ENCODE data around the gene HELZ. TPM values are rescaled to one million over a fixed set of nuclear protein-coding genes. Genes with fewer than 3 reads are reported as not detected.

The HELZ gene
- total RNA-seq, 1 experiment from 2014 or later: 49.8 TPM

DNA sequence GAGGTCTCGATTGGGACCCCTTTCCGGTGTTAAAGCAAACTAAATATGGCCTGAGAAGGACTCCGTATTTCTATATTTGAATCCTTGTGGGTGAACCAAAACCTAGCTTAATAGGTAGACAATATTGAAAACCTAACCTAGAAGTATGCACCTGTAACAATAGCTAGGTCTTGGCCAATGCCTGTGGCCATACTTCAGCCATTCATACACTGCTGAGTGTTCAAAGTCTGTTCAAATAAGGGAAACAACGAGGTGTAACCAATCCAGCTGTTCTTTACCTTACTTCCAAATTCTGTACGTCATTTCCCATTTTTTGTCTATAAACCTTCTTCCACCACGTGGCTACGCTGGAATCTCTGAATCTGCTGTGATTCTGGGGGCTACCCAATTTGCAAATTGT lies 34.1 kb upstream of the HELZ start:
- no peaks in the 10 kb centered on the region for H3K9me3 Mint-ChIP-seq
- no peak overlapping the region for H3T11ph ChIP-seq (ENCODE audit: low read length)
- H2BK15ac ChIP-seq (ENCODE audit: low read depth, low read length): no peak overlapping the region
- WGBS (ENCODE audit: extremely low coverage, insufficient read length, low lambda C conversion rate): no CpG with 5 or more reads among the region's 7 CpGs
- no peaks in the 10 kb centered on the region for H3K27me3 Mint-ChIP-seq (ENCODE audit: low read depth)
- H3K79me2 ChIP-seq (ENCODE audit: insufficient read depth, low read length): no peaks in the 10 kb centered on the region
- H2AFZ ChIP-seq (ENCODE audit: low read length): no peak overlapping the region
- no peak overlapping the region for H2BK12ac ChIP-seq (ENCODE audit: insufficient read length, low read depth, low read length)
- H3K4me1 ChIP-seq (ENCODE audit: insufficient read depth, low read length): peaks cover 3% of the 10 kb centered on the region; the same call in 1 of the 2 replicates
- no peak overlapping the region for H4K5ac ChIP-seq (ENCODE audit: insufficient read length, low read depth, low read length)
- H3K9me3 ChIP-seq (ENCODE audit: control insufficient read depth, low read depth, low read length): no peaks in the 10 kb centered on the region
- no peak overlapping the region for H2BK120ac ChIP-seq (ENCODE audit: low read depth, low read length, poor library complexity, severe bottlenecking)
- no peak overlapping the region for H3K4ac ChIP-seq (ENCODE audit: low read depth, low read length)
- H4K8ac ChIP-seq (replicated peaks; ENCODE audit: insufficient read length, low read depth, low read length): no peak overlapping the region
- H3K14ac ChIP-seq (ENCODE audit: insufficient read depth, low read length): no peak overlapping the region
- no peak overlapping the region for H2BK20ac ChIP-seq (ENCODE audit: low read depth, low read length, poor library complexity, severe bottlenecking)
- DNase-seq: no peak
- H3K4me2 ChIP-seq (ENCODE audit: insufficient read depth, insufficient read length, low read length): no peak overlapping the region
- peaks cover 17 to 26% of the 10 kb centered on the region in 2 experiments for H3K4me1 Mint-ChIP-seq
- no peaks in the 10 kb centered on the region for H4K20me1 ChIP-seq (ENCODE audit: control insufficient read depth, insufficient read depth, insufficient read length)
- H3K36me3 Mint-ChIP-seq (ENCODE audit: insufficient read depth in 1 of 3, low read depth in 3 of 3): no peaks in the 10 kb centered on the region
- no peak overlapping the region for H3K56ac ChIP-seq (ENCODE audit: insufficient read length, low read depth, low read length)
- TF ChIP-seq, protein P1, sequence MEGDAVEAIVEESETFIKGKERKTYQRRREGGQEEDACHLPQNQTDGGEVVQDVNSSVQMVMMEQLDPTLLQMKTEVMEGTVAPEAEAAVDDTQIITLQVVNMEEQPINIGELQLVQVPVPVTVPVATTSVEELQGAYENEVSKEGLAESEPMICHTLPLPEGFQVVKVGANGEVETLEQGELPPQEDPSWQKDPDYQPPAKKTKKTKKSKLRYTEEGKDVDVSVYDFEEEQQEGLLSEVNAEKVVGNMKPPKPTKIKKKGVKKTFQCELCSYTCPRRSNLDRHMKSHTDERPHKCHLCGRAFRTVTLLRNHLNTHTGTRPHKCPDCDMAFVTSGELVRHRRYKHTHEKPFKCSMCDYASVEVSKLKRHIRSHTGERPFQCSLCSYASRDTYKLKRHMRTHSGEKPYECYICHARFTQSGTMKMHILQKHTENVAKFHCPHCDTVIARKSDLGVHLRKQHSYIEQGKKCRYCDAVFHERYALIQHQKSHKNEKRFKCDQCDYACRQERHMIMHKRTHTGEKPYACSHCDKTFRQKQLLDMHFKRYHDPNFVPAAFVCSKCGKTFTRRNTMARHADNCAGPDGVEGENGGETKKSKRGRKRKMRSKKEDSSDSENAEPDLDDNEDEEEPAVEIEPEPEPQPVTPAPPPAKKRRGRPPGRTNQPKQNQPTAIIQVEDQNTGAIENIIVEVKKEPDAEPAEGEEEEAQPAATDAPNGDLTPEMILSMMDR (conservative IDR thresholded peaks at IDR 0.05): no peak
- no peak overlapping the region for H2BK5ac ChIP-seq (ENCODE audit: insufficient read length, low read length)
- no peak overlapping the region for H3K9ac ChIP-seq (ENCODE audit: extremely low read depth, insufficient read length, low read length)
- no peak overlapping the region for H3K18ac ChIP-seq (ENCODE audit: insufficient read length, low read depth, low read length)
- no peaks in the 10 kb centered on the region for H3K23me2 ChIP-seq (ENCODE audit: insufficient read length, low read depth, low read length, poor library complexity, severe bottlenecking)
- H3K27ac ChIP-seq (ENCODE audit: insufficient read length, low read depth, low read length): no peak overlapping the region
- no peak overlapping the region for H3K23ac ChIP-seq (ENCODE audit: insufficient read length, low read depth, low read length)
- no peak overlapping the region for H4K91ac ChIP-seq (ENCODE audit: insufficient read length, low read depth, low read length)
- H3K79me1 ChIP-seq (ENCODE audit: insufficient read depth, low read depth, low read length, poor library complexity, severe bottlenecking): no peaks in the 10 kb centered on the region
- no peak overlapping the region for H2AK5ac ChIP-seq (ENCODE audit: insufficient read length, low read length)
- H3K27ac Mint-ChIP-seq: no peak overlapping the region
- H3K4me3 Mint-ChIP-seq: no peak overlapping the region
- H3K27me3 ChIP-seq (ENCODE audit: insufficient read depth, low read length): no peaks in the 10 kb centered on the region

Measured in H9 (cell line).